ENCODE measurements around the gene RNF169.
"Not testable (repeated sequence)": the region's sequence is repeated elsewhere in the genome, so short reads cannot be mapped to it uniquely, and the experiment has no call there.

The RNF169 gene

GRCh38 chr11:74730571-74731260 lies 17.9 kb upstream of the RNF169 start:
- no peak for DNase-seq (ENCODE audit: low spot score)

GRCh38 chr11:74731301-74732094 lies 17.2 kb upstream of the RNF169 start, which contains the start of gene CHRDL2:
TSS of gene CHRDL2 (minus strand) at chr11:74731426. CDS start at chr11:74730888, 538 bp downstream.
- peak; percentile 52 for DNase-seq (ENCODE audit: low spot score)

GRCh38 chr11:74734559-74734925 lies 14.1 kb upstream of the RNF169 start:
- DNase-seq (ENCODE audit: low spot score), result no peak

GRCh38 chr11:74735365-74735928 lies 13.2 kb upstream of the RNF169 start:
- DNase-seq (ENCODE audit: low spot score), result no peak

- DNase-seq (ENCODE audit: low spot score), result no peak
These were observed 12.6 kb upstream of the RNF169 start for GRCh38 chr11:74736031-74736430.

GRCh38 chr11:74739546-74740270 lies 8.9 kb upstream of the RNF169 start:
- peak; percentile 83 for DNase-seq (ENCODE audit: low spot score)

GRCh38 chr11:74742070-74742469 lies 6.6 kb upstream of the RNF169 start:
- DNase-seq (ENCODE audit: low spot score), result no peak

GRCh38 chr11:74743640-74744039 lies 5.0 kb upstream of the RNF169 start:
- no peak for DNase-seq (ENCODE audit: low spot score)

GRCh38 chr11:74744277-74744676 lies 4.4 kb upstream of the RNF169 start:
- DNase-seq (ENCODE audit: low spot score), result no peak

GRCh38 chr11:74746868-74747267 lies 1.8 kb upstream of the RNF169 start:
- no peak for DNase-seq (ENCODE audit: low spot score)

- peak; percentile 54 for DNase-seq (ENCODE audit: low spot score)
These were observed 697 bp downstream of the RNF169 start for GRCh38 chr11:74749127-74749964.

- no peak for DNase-seq (ENCODE audit: low spot score)
These were observed 1.3 kb downstream of the RNF169 start for GRCh38 chr11:74749965-74750296.

GRCh38 chr11:74750598-74750997 lies 1.9 kb downstream of the RNF169 start:
- DNase-seq (ENCODE audit: low spot score), result not testable (repeated sequence)

GRCh38 chr11:74751303-74751702 lies 2.7 kb downstream of the RNF169 start:
- no peak for DNase-seq (ENCODE audit: low spot score)

- DNase-seq (ENCODE audit: low spot score), result peak; percentile 83
These were observed 6.0 kb downstream of the RNF169 start for GRCh38 chr11:74754507-74755252.

GRCh38 chr11:74755395-74755995 lies 6.8 kb downstream of the RNF169 start:
- DNase-seq (ENCODE audit: low spot score), result no peak

GRCh38 chr11:74756571-74756970 lies 7.9 kb downstream of the RNF169 start:
- DNase-seq (ENCODE audit: low spot score), result no peak

GRCh38 chr11:74766905-74767304 lies 18.3 kb downstream of the RNF169 start:
- no peak for DNase-seq (ENCODE audit: low spot score)

GRCh38 chr11:74768172-74768651 lies 19.6 kb downstream of the RNF169 start:
- not testable (repeated sequence) for DNase-seq (ENCODE audit: low spot score)

- no peak for DNase-seq (ENCODE audit: low spot score)
These were observed 20.5 kb downstream of the RNF169 start for GRCh38 chr11:74769055-74769707.

Data from hepatic stellate cell (primary cell).